ENCODE results near the gene JMJD1C.

GRCh38 chr10:63142136-63142535, 323.6 kb downstream of the JMJD1C start:
- TF ChIP-seq CTCF (IDR thresholded peaks at IDR 0.05; ENCODE audit: extremely low read depth in 1 of 2, insufficient read depth in 1 of 2, low read depth in 1 of 2, low read length in 2 of 2) = no peak
- no peak for TF ChIP-seq JUN (IDR thresholded peaks at IDR 0.05; ENCODE audit: borderline replicate concordance, insufficient read depth, insufficient read length, low read depth)
- no peak for TF ChIP-seq POLR2AphosphoS5 (IDR thresholded peaks at IDR 0.05; ENCODE audit: insufficient read depth, low read depth, low read length)
- no peak for TF ChIP-seq EZH2 (IDR thresholded peaks at IDR 0.05; ENCODE audit: borderline replicate concordance, low read depth, low read length, severe bottlenecking)
- no peak for TF ChIP-seq FOS (IDR thresholded peaks at IDR 0.05; ENCODE audit: borderline replicate concordance, insufficient read depth, low read length)
- TF ChIP-seq POLR2A (IDR thresholded peaks at IDR 0.05; ENCODE audit: low read depth, low read length) = no peak
- TF ChIP-seq, protein P1, sequence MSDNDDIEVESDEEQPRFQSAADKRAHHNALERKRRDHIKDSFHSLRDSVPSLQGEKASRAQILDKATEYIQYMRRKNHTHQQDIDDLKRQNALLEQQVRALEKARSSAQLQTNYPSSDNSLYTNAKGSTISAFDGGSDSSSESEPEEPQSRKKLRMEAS (IDR thresholded peaks at IDR 0.05; ENCODE audit: insufficient read depth, insufficient read length) = no peak
- TF ChIP-seq GATA2 (IDR thresholded peaks at IDR 0.05; ENCODE audit: insufficient read depth, insufficient read length, low read depth, low read length) = no peak

Data from endothelial cell of umbilical vein (primary cell).